Fibroblast of the conjunctiva (primary cell): Measurements from ENCODE around the gene BRD9.
A peak's percentile ranks its signal among the peaks of the same experiment; 100 is the strongest.
"Not testable (repeated sequence)": the region's sequence is repeated elsewhere in the genome, so short reads cannot be mapped to it uniquely, and the experiment has no call there.

Source experiments
- DNase-seq: peaks from one replicate; pipeline ENCODE4 v3.0.0-alpha.2; 2010; ENCODE audit warnings: low read depth

The BRD9 gene

GRCh38 chr5:902129-902916 lies 9.7 kb upstream of the BRD9 start:
- DNase-seq = no peak

GRCh38 chr5:900781-901180 lies 8.2 kb upstream of the BRD9 start:
- no peak for DNase-seq

DNA sequence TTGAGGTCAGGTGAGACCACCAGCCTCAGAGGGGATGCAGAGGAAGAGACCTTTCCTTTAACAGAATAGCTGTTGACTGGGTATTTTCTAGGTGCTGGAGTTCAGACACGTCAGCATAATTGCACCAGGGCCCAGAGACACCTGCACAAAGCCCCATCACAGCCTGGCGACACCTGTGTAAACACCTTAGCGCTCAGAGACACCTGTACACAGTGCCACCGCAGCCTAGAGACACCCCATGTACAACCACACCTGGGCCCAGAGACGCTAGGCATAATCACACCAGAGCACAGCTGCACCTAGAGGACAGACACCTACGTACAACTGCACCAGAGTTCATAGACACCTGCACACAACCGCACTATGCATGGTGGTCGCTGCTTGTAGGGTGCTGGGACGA lies 1.1 kb upstream of the BRD9 start:
- no peak for DNase-seq

- no peak for DNase-seq
These were observed 521 bp upstream of the BRD9 start for GRCh38 chr5:893137-893506.

DNA sequence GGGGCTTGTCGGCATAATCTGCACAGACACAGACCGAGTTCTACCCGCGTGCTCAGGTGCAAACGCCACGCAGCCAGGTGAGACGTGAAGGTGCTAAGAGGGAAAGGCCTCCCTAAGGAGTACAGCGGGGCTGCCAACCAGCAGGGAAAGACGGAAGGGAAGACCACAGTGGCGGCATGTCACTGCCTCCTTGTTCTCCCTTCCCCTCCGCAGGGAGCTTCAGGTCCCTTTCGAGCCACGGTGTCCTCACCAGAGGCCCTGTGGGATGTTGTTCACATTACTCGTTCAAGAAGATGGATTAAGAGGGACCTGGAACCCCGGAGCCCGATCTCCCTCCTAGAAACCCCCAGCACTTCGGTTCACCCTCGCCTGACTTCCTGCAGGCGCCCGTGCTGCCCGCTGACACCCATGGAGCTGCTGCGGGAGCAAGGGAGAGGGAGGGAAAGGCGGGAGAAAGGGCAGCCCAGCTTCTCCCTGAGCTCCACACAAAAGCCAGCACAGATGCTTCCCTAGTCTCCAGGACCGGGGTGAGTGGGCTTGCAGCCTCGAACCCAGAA lies 686 bp downstream of the BRD9 start:
- no peak for DNase-seq

- no peak for DNase-seq
These were observed 1.3 kb downstream of the BRD9 start for GRCh38 chr5:891117-891836.

GRCh38 chr5:889075-889710 lies 3.4 kb downstream of the BRD9 start:
- no peak for DNase-seq

GRCh38 chr5:888638-889035 lies 4.0 kb downstream of the BRD9 start:
- no peak for DNase-seq

DNA sequence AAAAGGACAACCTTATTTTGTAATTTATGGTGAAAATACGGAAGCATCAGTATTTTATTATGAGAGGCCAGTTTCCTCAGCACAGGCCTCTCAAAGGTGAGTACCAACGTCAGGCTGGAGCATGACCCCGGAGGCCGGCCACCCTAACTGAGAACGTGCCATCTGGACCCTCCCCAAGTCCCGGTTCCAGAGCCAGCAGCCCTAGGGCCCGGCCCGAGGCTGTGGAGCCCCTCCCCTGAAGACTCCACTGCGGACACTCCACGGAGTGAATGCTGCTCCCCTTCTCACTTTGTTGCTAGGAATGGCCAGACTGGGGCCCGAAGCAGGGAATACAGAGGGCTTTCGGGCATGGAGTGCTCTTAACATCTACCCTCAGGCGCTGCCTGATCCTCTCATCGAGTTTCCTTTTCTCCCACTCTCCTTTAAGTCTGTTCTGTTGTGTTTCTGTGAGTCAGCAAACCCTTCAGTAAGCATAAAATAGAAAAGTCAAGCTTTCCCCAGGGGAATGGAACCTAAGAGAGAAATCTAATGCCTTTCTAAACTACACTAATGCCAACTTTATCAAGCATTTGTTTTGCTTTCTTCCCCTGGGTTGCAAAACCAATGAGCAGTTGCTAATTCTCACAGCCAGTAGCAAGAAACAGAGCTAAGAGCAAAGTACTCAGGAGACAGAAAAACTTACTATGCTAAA lies 4.5 kb downstream of the BRD9 start:
- peak; percentile 43 for DNase-seq

GRCh38 chr5:886716-887325 lies 5.8 kb downstream of the BRD9 start:
- DNase-seq = no peak

- DNase-seq = no peak
These were observed 6.6 kb downstream of the BRD9 start for GRCh38 chr5:886036-886435.

DNA sequence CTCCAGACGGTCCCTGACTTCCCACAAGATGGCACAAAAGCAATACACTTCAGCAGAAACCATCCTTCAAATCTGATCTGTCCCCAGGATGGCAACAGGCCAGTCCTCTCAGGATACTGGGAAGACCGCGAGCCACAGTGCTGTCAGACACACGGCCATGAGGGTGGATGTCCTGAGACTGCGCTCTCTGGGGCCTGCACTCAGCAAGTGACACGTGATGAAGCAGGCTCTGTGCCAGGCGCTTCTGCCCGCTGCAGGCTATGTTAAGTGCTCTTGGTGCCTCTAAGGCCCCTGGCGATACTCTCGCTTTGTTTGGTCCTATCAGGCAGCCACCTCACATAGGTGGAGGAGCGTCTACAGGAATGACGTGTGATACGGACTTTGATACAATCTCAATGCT lies 7.1 kb downstream of the BRD9 start:
- no peak for DNase-seq

DNA sequence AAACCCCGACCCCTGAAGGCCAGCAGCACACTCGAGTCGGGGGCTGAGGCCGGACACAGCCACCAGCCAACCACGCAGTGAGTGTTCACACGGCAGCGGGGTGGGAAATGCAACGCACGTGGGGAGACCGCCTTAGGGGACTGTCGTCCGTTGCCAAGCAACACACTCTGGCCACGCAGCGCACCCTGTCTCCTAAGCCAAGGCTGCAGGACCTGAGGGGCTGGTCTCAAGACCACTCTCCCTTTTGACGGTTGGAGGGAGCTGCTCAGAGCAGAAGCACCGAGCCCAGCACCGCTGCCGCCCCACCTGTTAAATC lies 7.5 kb downstream of the BRD9 start:
- no peak for DNase-seq

DNA sequence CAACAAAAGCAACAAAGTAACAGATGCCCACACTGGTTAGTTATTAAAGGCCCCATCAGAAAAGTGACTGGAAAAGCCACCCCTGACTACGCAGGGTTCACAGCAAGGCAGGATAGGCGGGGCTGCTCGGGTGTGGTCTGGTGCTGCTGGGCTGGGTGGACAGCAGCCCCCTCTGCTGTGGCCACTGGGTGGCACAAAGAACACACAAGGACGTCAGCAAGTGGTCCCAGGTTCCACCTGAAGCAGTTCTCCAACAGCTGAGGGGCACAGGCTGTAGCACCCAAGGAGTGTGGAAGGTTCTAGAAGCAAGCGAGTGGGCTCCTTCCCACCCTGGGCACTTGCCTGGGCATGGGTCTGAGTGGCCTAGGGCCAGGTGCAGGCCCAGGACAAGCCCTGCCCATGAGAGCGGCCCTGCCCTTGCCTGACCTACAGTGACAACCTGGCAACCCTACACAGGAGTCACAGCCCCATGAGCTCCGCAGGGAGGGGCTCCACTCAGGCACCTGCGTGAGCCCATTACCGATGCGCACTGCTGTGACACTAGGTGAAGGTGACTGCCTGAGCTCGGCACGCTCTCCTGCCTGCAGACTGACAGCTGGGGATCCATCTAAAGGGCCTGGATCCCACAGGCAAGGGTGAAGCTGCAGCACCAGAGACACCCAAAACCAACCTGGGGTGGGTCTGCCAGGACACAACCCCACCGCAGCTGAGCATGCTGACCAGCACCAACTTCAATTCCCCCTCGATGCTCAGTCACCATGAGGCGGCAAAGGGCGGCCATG lies 8.1 kb downstream of the BRD9 start:
- DNase-seq = no peak

DNA sequence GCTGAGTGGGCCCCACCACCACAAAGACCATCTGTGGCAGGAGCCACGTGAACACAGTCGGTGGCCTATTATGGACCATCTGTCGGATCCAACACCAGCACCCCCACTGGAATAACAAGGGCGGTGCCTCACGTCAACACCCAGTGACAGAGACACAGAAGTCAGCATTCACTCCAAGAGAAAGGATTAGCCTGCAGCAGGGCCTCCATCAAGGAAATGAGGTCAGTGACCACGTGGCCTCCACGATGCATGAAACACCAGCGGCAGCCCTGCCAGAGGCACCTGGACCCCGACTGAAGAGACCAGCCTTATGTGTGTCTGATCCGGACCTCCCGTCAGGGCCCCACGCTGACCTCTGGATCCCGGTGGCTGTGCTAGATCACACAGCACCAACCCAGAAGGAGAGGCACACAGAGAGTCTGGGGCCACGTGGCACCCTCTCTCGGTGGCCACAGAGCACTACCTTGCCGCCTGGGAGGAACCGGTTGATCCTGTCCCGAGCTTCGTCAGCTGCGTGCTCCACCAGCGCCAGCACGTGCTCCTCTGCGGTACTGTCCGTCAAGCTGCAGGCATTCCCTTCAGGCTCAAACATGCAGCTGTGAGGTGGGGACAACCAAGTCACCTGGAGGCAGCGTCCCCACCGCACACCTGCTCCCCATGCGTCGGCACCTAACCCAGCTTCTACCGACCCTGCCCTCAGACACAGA lies 9.0 kb downstream of the BRD9 start:
- no peak for DNase-seq

DNA sequence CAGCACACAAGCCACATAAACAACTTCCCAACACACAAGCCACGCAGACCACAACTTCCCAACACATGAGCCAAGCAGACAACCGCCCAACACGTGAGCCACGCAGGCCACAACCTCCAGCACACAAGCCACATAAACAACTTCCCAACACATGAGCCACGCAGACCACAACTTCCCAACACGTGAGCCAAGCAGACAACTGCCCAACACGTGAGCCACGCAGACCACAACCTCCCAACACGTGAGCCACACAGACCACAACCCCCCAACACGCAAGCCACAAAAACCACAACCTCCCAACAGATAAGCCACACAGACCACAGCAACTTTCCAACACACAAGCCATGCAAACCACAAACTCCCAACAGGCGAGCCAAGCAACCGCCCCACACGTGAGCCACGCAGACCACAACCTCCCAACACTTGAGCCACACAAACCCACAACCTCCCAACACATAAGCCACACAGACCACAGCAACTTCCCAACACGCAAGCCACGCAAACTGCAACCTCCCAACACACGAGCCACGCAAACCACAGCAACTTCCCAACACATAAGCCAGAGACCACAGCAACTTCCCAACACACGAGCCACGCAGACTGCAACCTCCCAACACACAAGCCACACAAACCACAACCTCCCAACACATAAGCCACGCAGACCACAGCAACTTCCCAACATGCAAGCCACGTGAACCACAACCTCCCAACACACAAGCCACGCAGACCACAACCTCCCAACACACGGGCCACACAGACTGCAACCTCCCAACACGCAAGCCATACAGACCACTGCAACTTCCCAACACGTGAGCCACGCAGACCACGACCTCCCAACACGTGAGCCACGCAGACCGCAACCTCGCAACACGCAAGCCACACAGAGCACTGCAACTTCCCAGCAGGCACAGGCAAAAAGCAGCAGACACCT lies 10.1 kb downstream of the BRD9 start:
- no peak for DNase-seq

- no peak for DNase-seq
These were observed 11.1 kb downstream of the BRD9 start for GRCh38 chr5:881551-881935.

- no peak for DNase-seq
These were observed 11.6 kb downstream of the BRD9 start for GRCh38 chr5:880816-881550.

GRCh38 chr5:878677-879076 lies 13.9 kb downstream of the BRD9 start:
- not testable (repeated sequence) for DNase-seq
